Gastroesophageal sphincter (tissue), 4 donors: Measurements from ENCODE around the gene LSR. TPM values are rescaled to one million over a fixed set of nuclear protein-coding genes. Genes with fewer than 3 reads are reported as not detected.

Source experiments
- ATAC-seq: fragments of 150-250 bp; one replicate; pipeline ENCODE4 v1.9.1; 2016; ENCODE audit warnings: mild to moderate bottlenecking, moderate library complexity
- H3K27ac ChIP-seq, 4 donors: fragments of 200-600 bp; sonication (generic) in 3 of 4; 1 replicate in 3 of 4; 2 replicates in 1 of 4; pipeline ENCODE4 v1.5.1; 2016 to 2019
- H3K27me3 ChIP-seq: fragments of 200-600 bp; sonication (generic); one replicate; pipeline ENCODE4 v1.5.1; 2019
- H3K36me3 ChIP-seq, 2 donors: fragments of 200-600 bp; sonication (generic); one replicate each; pipeline ENCODE4 v1.5.1; 2019; ENCODE audit warnings: control low read depth in 1 of 2
- H3K4me1 ChIP-seq, 3 donors: fragments of 200-600 bp; sonication (generic); 1 replicate in 2 of 3; 2 replicates in 1 of 3; pipeline ENCODE4 v1.5.1; 2016 to 2019; ENCODE audit warnings: control low read depth in 2 of 3
- H3K4me3 ChIP-seq, 2 donors: fragments of 200-600 bp; sonication (generic); one replicate each; pipeline ENCODE4 v1.5.1; 2019; ENCODE audit warnings: mild to moderate bottlenecking in 1 of 2, moderate library complexity in 1 of 2
- H3K9me3 ChIP-seq, 3 donors: fragments of 200-600 bp; sonication (generic); one replicate each; pipeline ENCODE4 v1.5.1; 2017 to 2019; ENCODE audit warnings: control low read depth in 2 of 3
- CTCF ChIP-seq, 4 experiments: fragments of 200-600 bp in 2 of 4; fragments of 450-650 bp in 2 of 4; sonication (generic) in 1 of 4; IDR thresholded peaks; one replicate each; pipeline ENCODE4 v1.5.1; 2017 to 2019; ENCODE audit warnings: antibody characterized with exemption in 4 of 4, mild to moderate bottlenecking in 2 of 4, moderate library complexity in 2 of 4
- EP300 ChIP-seq: sonication (generic); formaldehyde crosslinking; IDR thresholded peaks from one replicate; pipeline ENCODE4 v1.6.1; 2017; ENCODE audit warnings: antibody characterized with exemption, mild to moderate bottlenecking
- POLR2A ChIP-seq, 2 donors: fragments of 450-650 bp; IDR thresholded peaks; one replicate each; pipeline ENCODE4 v1.6.1; 2017; ENCODE audit warnings: antibody characterized with exemption in 2 of 2, mild to moderate bottlenecking in 2 of 2, moderate library complexity in 1 of 2
- POLR2AphosphoS5 ChIP-seq: sonication (generic); formaldehyde crosslinking; IDR thresholded peaks from one replicate; pipeline ENCODE4 v1.6.1; 2017; ENCODE audit warnings: antibody characterized with exemption
- WGBS, 2 donors: methylation state at CpG; one replicate each; pipeline ENCODE4 v1.1.5; 2018; ENCODE audit warnings: low coverage in 1 of 2; 5-methylcytosine and 5-hydroxymethylcytosine counted together
- total RNA-seq, 4 donors: library from RNA; depleted of rRNA; stranded (reverse); fragments of >200 nt; gene quantifications; one replicate each; pipeline ENCODE4 v1.1.0, GENCODE V29; 2016

The LSR gene
- total RNA-seq, 4 donors from 2014 or later: 3.3 to 6.6 (median 5.2) TPM

GRCh38 chr19:35287713-35288112 is 38.9 kb downstream of the LSR start:
- Histone ChIP-seq H3K27me3 (peaks cover 80% of the 10 kb centered on the region), H3K4me1 (no peaks in the 10 kb centered on the region), H3K9me3 (no peaks in the 10 kb centered on the region), H3K27ac (no peak overlapping the region), H3K4me3 (no peak overlapping the region), H3K36me3 (no peaks in the 10 kb centered on the region)
- no peak for ATAC-seq
- 74% methylated on average over 4 of the region's 10 CpGs; no CpG with 5 or more reads in 1 of the 2 donors for WGBS, 2 donors
- no peak for TF ChIP-seq CTCF (IDR thresholded peaks at IDR 0.05)
- TF ChIP-seq POLR2A (IDR thresholded peaks at IDR 0.05): no peak
- TF ChIP-seq POLR2AphosphoS5: no peak
- no peak for TF ChIP-seq EP300

- TF ChIP-seq POLR2A (IDR thresholded peaks at IDR 0.05) (no peak), EP300 (no peak), POLR2AphosphoS5 (no peak), CTCF (IDR thresholded peaks at IDR 0.05) (no peak)
- Histone ChIP-seq H3K9me3 (no peaks in the 10 kb centered on the region), H3K4me3 (no peak overlapping the region), H3K27ac (no peak overlapping the region), H3K36me3 (no peaks in the 10 kb centered on the region), H3K4me1 (no peaks in the 10 kb centered on the region), H3K27me3 (peaks cover 80% of the 10 kb centered on the region)
- WGBS, 2 donors: 17 to 29% methylated on average over 1 of the region's 2 CpGs
- ATAC-seq: no peak
These were observed 39.5 kb downstream of the LSR start for GRCh38 chr19:35288331-35288730.

- Histone ChIP-seq H3K4me1 (no peaks in the 10 kb centered on the region), H3K27me3 (peaks cover 80% of the 10 kb centered on the region), H3K4me3 (no peak overlapping the region), H3K9me3 (no peaks in the 10 kb centered on the region), H3K36me3 (no peaks in the 10 kb centered on the region), H3K27ac (no peak overlapping the region)
- TF ChIP-seq CTCF (IDR thresholded peaks at IDR 0.05) (no peak), EP300 (no peak), POLR2A (IDR thresholded peaks at IDR 0.05) (no peak), POLR2AphosphoS5 (no peak)
- ATAC-seq: no peak
- WGBS, 2 donors: 62 to 69% methylated on average over 2 to 5 of the region's 5 CpGs
These were observed 40.1 kb downstream of the LSR start for GRCh38 chr19:35288906-35289305.

- no peak for ATAC-seq
- no peaks in the 10 kb centered on the region for H3K9me3 ChIP-seq
- WGBS, 2 donors: 50 to 79% methylated on average over 4 to 6 of the region's 20 CpGs
- H3K4me3 ChIP-seq: no peak overlapping the region
- TF ChIP-seq CTCF (IDR thresholded peaks at IDR 0.05) (no peak), POLR2A (IDR thresholded peaks at IDR 0.05) (no peak), POLR2AphosphoS5 (no peak), EP300 (no peak)
- peaks cover 81% of the 10 kb centered on the region for H3K27me3 ChIP-seq
- H3K4me1 ChIP-seq: no peaks in the 10 kb centered on the region
- no peaks in the 10 kb centered on the region for H3K36me3 ChIP-seq
- no peak overlapping the region for H3K27ac ChIP-seq
These were observed 41.8 kb downstream of the LSR start for GRCh38 chr19:35290381-35291127.

GRCh38 chr19:35291259-35291658 is 42.5 kb downstream of the LSR start:
- Histone ChIP-seq H3K36me3 (no peaks in the 10 kb centered on the region), H3K4me1 (no peaks in the 10 kb centered on the region), H3K4me3 (no peak overlapping the region), H3K9me3 (no peaks in the 10 kb centered on the region), H3K27ac (no peak overlapping the region), H3K27me3 (peaks cover 83% of the 10 kb centered on the region)
- TF ChIP-seq POLR2A (IDR thresholded peaks at IDR 0.05) (no peak), CTCF (IDR thresholded peaks at IDR 0.05) (no peak), EP300 (no peak), POLR2AphosphoS5 (no peak)
- 61% methylated on average over 5 of the region's 6 CpGs; no CpG with 5 or more reads in 1 of the 2 donors for WGBS, 2 donors
- ATAC-seq: no peak
